Measurements from ENCODE around the gene TOP1. TPM values are rescaled to one million over a fixed set of nuclear protein-coding genes. Genes with fewer than 3 reads are reported as not detected.

The TOP1 gene
- total RNA-seq, 4 donors from 2014 or later, result 20.2 to 28.5 (median 23.0) TPM

DNA sequence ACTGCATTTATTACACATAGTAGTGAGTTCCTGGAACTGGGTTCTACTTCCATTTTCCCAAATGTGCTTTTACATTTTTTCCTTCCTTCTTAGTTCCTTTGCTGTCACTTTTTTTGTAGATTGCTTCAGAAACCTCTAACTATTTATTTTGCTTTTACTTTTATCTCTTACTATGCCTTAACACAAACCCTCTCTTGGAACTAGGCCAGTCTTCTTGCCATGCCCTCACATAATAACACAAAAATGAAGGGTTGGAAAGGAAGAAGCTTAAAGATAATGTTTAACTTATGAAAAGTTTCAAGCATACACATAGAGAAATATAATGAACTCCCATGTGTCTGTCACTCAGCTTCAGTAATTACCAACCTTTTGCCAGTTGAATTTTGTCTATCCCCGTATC lies 27.1 kb downstream of the TOP1 start:
- WGBS, result 67% methylated on average over 1 of the region's 1 CpG
- no peak for DNase-seq (ENCODE audit: extremely low spot score)
- TF ChIP-seq POLR2AphosphoS5 (IDR thresholded peaks at IDR 0.05), result no peak
- no peak for TF ChIP-seq POLR2A (IDR thresholded peaks at IDR 0.05; ENCODE audit: low read depth)
- no peak for TF ChIP-seq EP300 (IDR thresholded peaks at IDR 0.05)
- TF ChIP-seq, protein P1, sequence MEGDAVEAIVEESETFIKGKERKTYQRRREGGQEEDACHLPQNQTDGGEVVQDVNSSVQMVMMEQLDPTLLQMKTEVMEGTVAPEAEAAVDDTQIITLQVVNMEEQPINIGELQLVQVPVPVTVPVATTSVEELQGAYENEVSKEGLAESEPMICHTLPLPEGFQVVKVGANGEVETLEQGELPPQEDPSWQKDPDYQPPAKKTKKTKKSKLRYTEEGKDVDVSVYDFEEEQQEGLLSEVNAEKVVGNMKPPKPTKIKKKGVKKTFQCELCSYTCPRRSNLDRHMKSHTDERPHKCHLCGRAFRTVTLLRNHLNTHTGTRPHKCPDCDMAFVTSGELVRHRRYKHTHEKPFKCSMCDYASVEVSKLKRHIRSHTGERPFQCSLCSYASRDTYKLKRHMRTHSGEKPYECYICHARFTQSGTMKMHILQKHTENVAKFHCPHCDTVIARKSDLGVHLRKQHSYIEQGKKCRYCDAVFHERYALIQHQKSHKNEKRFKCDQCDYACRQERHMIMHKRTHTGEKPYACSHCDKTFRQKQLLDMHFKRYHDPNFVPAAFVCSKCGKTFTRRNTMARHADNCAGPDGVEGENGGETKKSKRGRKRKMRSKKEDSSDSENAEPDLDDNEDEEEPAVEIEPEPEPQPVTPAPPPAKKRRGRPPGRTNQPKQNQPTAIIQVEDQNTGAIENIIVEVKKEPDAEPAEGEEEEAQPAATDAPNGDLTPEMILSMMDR (IDR thresholded peaks at IDR 0.05), result no peak
- Histone ChIP-seq H3K36me3 (no peaks in the 10 kb centered on the region), H3K27me3 (no peaks in the 10 kb centered on the region), H3K4me1 (peaks cover 77 to 82% (median 80%) of the 10 kb centered on the region in 4 donors), H3K27ac (replicated peaks in 1 of 4) (peak overlapping the region in 2 of 4 donors; percentile 13 to 52), H3K4me3 (no peak overlapping the region), H3K9me3 (no peaks in the 10 kb centered on the region)
- intact Hi-C loops (cut with DNase I), result no loop called here

DNA sequence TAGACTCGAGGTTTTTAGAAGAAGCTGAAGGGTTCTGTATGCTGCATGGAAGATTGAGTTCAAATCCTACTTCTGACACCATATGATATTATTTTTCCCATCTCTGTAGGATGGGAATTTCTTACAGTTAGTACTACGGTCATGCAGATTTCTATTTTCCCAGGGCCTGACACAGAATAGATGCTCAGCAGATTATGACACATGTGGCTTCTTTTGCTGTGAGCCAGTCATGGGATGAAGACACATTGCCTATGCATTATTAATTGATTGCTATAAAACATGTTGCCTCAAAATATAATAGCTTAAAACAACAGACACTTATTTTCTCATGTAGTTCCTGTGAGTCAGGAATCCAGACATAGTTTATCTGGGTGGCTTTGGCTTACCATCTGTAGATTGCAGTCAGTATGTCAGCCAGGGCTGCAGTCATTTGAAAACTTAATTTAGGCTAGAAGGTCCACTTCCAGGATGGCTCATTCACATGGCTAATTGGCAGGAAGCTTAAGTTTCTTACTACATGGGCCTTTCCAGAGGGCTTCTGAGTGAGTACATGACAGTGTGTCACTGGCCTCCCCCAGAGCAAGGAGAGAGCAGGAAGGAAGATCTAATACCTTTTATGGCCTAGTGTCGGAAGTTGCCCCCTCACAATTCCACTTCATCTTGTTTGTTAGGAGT lies 29.5 kb downstream of the TOP1 start:
- Histone ChIP-seq H3K36me3 (peaks cover 0 to 18% (median 11%) of the 10 kb centered on the region in 4 donors), H3K27me3 (no peaks in the 10 kb centered on the region), H3K27ac (replicated peaks in 1 of 4) (no peak overlapping the region), H3K4me1 (peaks cover 52 to 57% (median 56%) of the 10 kb centered on the region in 4 donors), H3K9me3 (no peaks in the 10 kb centered on the region), H3K4me3 (no peak overlapping the region)
- no peak for TF ChIP-seq POLR2AphosphoS5 (IDR thresholded peaks at IDR 0.05)
- TF ChIP-seq POLR2A (IDR thresholded peaks at IDR 0.05; ENCODE audit: low read depth), result no peak
- TF ChIP-seq EP300 (IDR thresholded peaks at IDR 0.05), result no peak
- TF ChIP-seq, protein P1 (IDR thresholded peaks at IDR 0.05), result no peak
- DNase-seq (ENCODE audit: extremely low spot score), result no peak
- intact Hi-C loops (cut with DNase I), result no loop called here
- 72% methylated on average over 3 of the region's 3 CpGs for WGBS

DNA sequence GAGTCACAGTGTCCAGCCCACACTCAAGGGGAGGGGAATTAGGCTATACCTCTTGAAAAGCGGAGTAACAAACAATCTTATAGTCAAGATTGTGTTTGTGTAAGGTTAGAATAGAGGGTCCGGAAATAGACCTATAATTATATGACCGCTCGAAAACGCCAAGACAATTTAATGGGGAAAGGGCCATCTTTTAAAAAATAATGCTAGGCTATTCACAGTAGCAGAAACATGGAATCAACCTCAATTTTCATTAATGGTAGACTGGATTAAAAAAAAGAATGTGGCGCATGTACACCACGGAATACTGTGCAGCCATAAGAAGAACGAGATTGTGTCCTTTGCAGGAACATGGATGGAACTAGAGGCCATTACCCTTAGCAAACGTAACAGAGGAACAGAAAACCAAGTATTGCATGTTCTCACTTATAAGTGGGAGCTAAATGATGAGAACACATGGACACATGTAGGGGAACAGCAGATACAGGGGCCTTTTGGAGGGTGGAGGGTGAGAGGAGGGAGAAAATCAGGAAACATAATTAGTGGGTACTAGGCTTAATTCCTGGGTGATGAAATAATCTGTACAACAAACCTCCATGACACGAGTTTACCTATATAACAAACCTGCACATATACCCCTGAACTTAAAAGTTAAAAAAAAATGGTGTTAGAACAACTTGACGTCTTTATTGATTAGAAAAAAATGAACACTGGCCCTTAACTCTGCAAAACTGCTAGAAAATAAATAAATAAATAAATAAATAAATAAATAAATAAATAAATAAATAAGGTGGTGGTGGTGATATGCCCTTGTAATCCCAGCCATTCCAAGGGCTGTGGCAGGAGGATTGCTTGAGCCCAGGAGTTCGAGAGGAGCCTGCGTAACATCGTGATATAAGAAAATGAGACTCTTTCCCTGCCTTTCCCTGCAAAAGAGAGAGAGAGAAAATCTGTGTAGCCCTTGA lies 30.3 kb downstream of the TOP1 start:
- H3K27me3 ChIP-seq, result no peaks in the 10 kb centered on the region
- no peaks in the 10 kb centered on the region for H3K9me3 ChIP-seq
- H3K36me3 ChIP-seq, result peaks cover 0 to 20% (median 12%) of the 10 kb centered on the region in 4 donors
- 93% methylated on average over 14 of the region's 14 CpGs for WGBS
- no peak overlapping the region for H3K27ac ChIP-seq (replicated peaks in 1 of 4)
- intact Hi-C loops (cut with DNase I), result no loop called here
- DNase-seq (ENCODE audit: extremely low spot score), result no peak
- peaks cover 44 to 51% (median 48%) of the 10 kb centered on the region in 4 donors for H3K4me1 ChIP-seq
- no peak for TF ChIP-seq POLR2AphosphoS5 (IDR thresholded peaks at IDR 0.05)
- no peak for TF ChIP-seq EP300 (IDR thresholded peaks at IDR 0.05)
- no peak for TF ChIP-seq POLR2A (IDR thresholded peaks at IDR 0.05; ENCODE audit: low read depth)
- TF ChIP-seq, protein P1 (IDR thresholded peaks at IDR 0.05), result no peak
- H3K4me3 ChIP-seq, result no peak overlapping the region

DNA sequence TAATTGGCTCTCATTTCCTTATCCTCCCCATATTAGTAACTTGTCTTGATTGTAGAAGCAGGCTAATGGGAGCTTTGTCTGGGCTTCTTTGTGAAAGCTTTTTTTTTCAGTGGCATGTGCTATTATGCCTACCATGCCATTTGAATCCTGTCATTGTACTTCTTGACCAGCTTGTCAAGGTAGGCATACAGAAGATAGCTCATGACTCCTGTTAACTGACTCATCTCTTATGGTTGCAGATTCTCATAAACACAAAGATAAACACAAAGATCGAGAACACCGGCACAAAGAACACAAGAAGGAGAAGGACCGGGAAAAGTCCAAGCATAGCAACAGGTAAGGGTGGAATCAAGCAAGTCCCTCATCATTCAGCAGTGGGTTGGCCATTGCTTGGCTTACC lies 32.5 kb downstream of the TOP1 start:
- intact Hi-C loops (cut with DNase I), result no loop called here
- Histone ChIP-seq H3K4me3 (no peak overlapping the region), H3K36me3 (peaks cover 0 to 20% (median 12%) of the 10 kb centered on the region in 4 donors), H3K27ac (replicated peaks in 1 of 4) (no peak overlapping the region), H3K9me3 (no peaks in the 10 kb centered on the region), H3K27me3 (no peaks in the 10 kb centered on the region), H3K4me1 (peaks cover 22 to 35% (median 28%) of the 10 kb centered on the region in 4 donors)
- no peak for TF ChIP-seq EP300 (IDR thresholded peaks at IDR 0.05)
- TF ChIP-seq, protein P1 (IDR thresholded peaks at IDR 0.05), result no peak
- WGBS, result 96% methylated on average over 3 of the region's 3 CpGs
- no peak for DNase-seq (ENCODE audit: extremely low spot score)
